ENCODE results near the gene RSPH1.

GRCh38 chr21:42514883-42515228, 18.8 kb upstream of the RSPH1 start:
- TF ChIP-seq CTCF (IDR thresholded peaks at IDR 0.05) (no peak), POLR2A (IDR thresholded peaks at IDR 0.05) (no peak), EP300 (IDR thresholded peaks at IDR 0.05) (no peak)

Data from upper lobe of left lung (tissue), 4 donors.